Anterior cingulate cortex (tissue), 58 donors: ENCODE data around the gene IBA57.
"Not testable (repeated sequence)": the region's sequence is repeated elsewhere in the genome, so short reads cannot be mapped to it uniquely, and the experiment has no call there.

Source experiments
- DNase-seq, 58 donors: peaks; one replicate each; lab custom pipeline; 2025; lab: John Stamatoyannopoulos, UW

IBA57 gene

DNA sequence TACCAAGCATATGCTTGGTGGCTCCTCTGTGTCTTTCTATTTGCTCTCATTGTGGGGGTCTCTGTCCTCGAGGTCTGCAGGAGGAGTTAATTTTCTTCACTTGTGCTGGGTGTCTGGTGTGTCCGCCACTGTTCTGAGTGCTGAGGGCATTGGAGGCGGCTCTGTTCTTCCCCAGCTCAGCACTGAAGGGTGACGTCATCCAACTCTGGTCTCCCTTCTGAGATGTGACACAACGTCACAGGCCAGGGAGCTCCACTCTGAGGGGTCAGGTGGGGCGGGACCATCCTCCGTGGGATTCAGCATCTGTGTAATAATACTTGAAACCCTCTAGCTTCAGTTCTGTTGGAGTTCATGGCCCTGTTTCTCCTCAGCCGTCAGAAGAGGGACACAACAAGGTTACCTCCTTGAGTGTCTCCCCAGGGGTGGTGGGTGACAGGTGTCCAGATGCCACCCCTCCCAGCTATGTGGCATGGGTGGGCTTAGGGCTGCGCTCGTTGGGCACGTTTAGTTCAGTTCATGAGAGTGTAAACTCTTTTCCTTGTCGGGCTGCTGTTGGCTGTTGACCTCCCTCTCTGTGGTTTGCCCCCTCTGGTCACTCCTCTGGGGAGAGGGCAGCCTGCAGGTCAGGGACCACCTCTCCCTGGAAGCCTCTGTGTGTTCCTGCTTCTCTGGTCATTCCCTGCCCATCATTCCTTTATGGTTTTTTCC, 3.1 kb downstream of the IBA57 start:
- DNase-seq: no peak

DNA sequence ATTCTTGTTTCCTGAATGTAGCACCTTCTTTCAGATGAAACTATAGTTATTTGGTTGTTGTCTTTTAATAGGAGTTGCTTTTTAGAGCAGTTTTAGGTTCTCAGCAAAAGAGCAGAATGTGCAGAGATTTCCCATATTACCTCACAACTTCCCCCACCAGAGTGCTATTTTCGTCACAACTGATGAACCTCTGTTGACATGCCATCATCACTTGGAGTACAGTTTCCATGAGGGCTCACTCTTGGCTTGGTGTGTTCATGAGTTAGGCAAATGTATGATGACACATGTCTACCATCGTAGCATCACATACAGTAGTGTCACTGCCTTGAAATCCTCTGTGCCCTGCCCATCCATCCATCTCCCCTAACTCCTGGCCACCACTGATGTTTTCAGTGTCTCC, 3.7 kb downstream of the IBA57 start:
- no peak for DNase-seq

DNA sequence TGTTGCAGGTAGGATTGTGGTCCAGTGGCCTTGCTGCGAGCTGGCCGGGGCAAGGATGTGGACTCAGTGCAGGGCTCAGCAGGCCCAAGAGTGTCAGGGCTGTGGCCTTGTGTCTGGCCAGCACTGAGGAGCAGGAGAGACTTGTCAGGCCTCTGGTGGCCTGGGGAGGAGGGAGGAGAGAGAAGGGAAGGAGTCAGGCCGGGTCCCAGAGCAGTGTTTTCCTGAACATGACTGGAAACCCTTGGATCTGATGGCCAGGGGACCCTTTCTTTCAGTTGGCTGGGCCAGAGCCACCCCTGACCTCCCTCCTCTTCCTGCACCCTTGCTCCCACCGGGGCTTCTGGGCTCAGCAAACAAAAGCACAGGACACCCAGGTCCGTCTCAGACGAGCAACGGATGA, 5.1 kb downstream of the IBA57 start:
- DNase-seq: no peak

DNA sequence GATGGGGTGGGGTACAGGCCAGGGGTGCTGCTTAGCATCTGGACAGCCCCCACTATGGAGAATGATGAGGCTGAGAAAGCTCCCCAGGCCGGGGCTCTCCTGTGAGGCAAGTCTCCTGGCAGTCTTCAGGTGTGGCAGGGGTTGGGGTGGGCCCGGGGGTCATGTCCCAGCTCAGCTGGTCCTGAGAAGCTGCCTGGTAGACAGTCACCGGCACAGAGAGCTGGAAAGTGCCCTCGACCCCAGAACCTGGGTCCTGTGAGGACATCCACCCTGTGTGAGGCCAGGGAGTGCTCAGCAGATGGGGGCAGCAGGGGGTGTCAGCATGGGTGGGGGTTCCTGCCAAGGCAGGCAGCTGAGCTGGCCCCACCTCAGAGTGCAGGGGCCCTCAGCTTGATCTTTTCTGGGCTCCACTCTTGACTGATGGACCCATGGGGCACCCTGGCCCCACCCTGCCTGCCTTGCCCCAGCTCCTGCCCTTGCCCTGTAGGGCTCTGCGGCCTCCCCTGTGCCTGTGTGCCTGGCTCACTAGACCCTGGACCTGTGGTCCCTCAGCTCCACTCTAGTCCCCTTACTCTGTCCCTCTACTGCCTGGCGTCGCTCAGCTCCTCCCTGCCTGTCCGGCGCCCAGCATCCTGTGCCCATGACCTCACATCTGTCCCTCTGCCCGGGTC, 5.8 kb downstream of the IBA57 start:
- no peak for DNase-seq

DNA sequence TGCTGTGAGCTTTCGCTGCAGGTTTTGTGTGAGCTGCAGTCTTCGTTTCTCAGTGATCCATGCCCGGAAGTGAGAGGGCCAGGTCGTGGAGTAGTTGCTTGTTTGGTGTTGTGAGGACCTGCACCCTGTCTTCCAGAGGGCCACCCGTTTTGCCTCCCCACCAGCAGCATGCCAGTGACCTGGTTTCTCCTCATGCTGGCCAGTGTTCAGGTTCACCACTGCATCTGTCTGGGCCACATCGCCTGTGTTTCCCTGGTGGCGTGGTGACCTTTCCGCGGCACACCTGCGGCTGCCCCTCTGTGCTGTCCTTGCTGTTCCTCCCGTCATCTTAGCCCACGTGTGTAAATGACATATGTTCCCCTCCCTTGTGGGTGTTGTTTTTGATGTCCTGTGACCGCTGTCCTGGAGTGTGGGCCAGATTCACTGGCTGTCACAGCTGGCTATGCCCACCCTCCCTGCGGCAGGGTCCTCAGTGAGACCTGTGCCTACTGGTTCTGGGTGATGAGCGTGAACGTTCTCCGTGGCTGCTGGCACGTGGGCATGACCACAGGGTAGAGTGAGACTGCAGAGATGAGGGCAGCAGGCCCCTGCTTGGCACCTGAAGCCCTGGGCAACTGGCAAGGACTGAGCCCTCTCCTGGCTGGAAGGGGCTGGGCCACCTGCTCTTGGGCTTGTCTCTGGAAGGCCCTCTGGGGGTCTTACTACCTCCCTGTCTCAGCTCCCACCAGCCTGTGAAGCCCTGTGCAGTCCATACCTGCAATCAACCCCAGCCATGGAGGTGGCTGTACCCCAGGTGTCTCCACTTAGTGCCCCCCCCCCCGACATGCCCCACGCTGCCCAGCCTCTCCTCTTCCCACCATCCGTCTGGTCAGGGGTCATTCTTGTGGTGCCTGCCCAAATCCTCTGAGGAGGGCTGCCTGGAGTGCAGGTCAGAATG, 7.3 kb downstream of the IBA57 start:
- DNase-seq: no peak

DNA sequence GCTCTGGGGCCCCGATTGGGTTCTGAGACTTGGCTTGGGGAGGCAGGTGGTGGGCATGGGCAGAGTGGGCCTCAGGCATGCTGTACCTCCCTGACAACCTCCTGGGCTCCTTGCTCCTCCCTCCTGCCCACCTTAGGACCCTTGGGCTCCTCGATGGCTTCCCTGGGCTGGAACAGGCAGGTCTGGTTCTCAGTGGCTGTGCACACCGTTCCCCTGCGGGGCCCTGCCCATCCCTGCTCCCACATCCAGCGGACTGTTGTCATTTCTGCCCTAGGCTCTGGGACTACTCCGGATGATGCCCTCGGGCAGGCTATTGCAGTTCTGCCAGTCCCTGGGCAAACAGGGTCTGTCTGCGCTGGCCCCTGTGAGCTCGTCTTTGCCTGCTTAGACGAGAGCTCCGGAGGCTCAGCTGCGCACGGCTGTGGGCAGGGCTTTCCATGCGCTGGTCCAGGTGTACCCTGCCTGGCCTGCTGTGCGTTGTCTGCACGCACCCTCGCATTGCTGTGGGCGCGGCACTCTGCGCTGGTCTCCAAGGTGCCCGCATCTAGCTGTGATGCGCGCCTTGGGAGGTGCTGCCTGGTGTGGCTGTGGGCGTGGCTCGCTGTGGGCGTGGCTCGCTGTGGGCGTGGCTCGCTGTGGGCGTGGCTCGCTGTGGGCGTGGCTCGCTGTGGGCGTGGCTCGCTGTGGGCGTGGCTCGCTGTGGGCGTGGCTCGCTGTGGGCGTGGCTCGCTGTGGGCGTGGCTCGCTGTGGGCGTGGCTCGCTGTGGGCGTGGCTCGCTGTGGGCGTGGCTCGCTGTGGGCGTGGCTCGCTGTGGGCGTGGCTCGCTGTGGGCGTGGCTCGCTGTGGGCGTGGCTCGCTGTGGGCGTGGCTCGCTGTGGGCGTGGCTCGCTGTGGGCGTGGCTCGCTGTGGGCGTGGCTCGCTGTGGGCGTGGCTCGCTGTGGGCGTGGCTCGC, 8.2 kb downstream of the IBA57 start:
- not testable (repeated sequence) for DNase-seq

DNA sequence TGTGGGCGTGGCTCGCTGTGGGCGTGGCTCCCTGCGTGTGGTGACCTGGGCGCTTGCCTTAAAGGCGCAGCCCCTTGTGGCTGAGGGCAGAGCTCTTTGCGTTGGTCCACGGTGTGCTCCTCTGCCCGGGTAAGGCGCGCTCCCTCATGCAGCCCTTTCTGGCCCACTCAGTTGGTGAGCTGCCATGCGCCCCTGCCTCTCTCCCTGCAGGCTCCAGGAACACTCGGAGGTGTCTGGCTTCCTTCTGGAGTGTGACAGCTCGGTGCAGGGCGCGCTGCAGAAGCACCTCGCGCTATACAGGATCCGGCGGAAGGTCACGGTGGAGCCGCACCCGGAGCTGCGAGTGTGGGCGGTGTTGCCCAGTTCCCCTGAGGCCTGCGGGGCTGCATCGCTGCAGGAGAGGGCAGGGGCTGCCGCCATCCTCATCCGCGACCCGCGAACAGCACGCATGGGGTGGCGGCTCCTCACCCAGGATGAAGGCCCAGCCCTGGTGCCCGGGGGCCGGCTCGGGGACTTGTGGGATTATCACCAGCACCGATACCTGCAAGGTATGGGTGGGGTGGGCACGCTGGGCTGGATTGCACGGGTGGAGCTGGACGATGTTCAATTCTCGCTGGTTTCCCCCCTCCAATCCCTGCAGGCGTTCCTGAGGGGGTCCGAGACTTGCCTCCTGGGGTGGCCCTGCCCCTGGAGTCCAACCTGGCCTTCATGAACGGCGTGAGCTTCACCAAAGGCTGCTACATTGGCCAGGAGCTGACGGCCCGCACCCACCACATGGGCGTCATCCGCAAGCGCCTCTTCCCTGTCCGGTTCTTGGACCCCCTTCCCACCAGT, 9.1 kb downstream of the IBA57 start:
- DNase-seq: no peak

DNA sequence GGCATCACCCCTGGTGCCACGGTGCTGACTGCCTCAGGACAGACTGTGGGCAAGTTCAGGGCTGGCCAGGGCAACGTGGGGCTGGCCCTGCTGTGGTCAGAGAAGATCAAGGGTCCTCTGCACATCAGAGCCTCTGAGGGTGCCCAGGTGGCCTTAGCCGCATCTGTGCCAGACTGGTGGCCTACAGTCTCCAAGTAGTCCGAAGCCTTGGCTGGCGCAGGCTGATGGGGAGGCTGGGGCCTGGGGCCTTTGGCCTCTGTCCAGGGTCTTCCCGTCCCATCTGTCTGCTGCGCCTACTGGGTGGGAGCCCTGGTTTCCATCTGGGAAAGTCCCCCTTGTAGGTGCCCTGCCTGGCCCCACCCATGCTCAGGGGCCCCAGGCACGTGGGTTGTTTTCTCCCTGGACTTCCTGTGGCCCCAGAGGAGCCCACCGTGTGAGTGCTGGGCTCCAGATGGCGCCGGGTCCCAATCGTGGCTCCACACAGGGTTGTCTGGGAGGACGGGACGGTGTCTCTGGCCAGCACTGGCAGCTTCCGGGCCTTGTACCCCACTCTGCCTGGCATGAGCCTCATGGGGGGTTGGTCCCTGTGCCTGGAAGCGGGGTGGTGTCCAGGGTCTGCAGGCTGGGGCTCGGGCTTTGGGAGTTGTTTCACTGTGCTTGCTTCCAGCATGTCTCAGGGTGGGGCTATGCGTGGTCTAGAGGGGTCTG, 9.9 kb downstream of the IBA57 start:
- DNase-seq: no peak

DNA sequence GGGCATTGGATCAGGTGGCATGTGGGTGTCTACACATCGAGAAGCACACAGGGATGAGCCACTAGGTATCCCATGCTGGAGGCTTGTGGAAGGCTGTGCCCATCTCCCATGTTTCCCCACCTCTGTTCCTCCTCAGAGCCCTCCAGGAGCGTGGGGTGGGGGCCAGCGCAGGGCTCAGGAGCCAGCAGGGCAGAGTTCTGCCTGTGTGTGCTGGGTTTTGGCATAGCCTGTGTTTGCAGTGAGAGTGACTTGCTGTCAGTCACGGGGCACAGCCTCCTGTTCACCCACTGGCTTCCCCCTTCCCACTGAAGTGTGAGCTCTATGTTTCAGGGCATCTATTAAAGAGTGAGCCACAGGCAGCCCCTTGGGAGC, 10.4 kb downstream of the IBA57 start:
- DNase-seq: no peak

DNA sequence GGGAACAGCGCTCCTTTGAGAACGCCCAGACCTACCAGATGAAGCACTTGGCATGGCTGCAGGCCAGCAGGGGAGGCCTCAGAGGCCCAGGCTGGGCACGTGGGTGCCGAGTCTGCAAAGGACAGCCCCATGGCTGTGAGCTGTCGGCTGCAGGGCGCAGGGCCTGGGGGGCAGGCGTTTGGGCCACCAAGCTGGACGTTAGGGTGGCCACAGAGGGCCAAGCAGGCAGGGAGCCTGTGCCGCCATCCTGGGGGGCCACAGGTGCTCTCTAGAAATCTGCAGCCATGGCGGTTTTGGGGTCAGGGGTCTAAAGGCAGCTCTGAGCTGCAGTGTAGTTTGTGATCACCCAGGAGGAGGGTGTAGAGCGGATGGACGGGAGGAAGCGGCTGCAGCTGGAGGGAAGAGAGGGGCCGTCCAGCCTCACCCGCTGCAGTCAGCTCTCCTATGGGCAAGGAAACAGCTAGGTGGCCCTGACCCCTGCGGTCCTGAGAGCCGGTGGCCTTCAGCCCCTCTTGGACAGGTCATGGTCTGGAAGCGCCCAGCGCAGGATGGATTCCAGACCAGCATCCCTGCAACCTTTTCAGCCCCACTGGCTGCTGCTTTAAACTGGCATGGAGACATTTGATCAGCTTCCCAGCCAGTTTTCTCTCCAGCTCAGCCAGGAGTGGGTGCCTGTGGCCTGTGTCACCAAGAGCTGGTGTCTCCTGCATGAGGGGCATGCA, 11.0 kb downstream of the IBA57 start:
- DNase-seq: peak in 3 of 58 donors; percentile 16 to 46 (median 18)

DNA sequence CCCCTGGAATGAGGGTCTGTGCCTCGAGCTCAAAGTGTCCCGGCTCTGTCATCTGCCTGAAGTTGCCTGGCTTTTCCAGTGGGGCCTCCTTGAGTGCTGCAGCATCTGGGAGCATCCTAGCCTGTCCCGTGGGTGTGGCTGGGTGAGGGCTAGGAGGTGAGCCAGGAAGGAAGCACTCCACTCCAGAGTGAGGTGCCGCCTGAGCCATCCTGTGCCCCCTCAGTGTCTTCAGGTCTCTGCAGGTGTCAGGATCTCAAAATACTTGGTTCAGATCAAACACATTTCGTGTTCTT, 11.5 kb downstream of the IBA57 start:
- no peak for DNase-seq

DNA sequence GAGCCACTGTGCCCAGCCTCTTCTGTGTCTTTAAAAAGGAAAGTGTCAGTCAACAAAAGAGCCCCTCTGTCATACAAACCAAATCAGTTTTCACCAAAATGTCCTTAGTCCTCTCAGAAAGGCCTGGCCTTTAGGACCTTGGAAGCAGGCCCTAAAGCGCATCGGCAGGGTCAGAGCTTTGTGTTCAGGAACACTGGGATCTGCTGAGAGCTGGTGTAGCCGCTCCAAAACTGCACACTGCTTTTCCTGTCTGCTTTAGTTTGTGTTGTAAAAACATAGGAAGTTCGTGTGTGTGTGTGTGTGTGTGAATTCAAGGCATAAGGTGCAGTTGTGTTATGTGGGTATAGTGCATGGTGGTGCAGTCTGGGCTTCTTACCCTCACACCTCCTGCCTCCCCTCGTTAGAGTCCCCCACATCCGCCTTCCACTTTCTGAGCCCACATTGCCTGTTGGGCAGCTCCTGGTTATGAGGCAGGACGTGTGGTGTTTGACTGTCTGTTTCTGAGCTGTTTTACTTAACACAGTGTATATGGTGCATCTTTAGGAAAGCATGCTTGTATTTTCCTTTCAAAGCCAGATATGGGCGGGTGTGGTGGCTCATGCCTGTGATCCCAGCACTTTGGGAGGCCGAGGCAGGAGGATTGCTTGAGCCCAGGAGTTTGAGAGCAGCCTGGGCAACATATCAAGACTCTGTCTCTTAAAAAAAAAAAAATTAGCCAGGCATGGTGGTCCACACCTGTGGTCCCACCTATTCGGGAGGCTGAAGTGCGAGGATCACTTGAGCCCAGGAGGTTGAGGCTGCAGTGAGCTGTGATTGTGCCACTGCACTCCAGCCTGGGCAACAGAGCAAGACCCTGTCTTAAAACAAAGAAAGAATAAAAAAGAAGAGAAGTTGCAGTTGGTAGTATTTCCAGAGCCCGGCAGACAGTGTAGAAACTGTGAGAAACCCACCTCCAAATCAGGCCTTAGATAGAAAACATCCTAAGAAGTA, 12.4 kb downstream of the IBA57 start:
- DNase-seq: no peak

DNA sequence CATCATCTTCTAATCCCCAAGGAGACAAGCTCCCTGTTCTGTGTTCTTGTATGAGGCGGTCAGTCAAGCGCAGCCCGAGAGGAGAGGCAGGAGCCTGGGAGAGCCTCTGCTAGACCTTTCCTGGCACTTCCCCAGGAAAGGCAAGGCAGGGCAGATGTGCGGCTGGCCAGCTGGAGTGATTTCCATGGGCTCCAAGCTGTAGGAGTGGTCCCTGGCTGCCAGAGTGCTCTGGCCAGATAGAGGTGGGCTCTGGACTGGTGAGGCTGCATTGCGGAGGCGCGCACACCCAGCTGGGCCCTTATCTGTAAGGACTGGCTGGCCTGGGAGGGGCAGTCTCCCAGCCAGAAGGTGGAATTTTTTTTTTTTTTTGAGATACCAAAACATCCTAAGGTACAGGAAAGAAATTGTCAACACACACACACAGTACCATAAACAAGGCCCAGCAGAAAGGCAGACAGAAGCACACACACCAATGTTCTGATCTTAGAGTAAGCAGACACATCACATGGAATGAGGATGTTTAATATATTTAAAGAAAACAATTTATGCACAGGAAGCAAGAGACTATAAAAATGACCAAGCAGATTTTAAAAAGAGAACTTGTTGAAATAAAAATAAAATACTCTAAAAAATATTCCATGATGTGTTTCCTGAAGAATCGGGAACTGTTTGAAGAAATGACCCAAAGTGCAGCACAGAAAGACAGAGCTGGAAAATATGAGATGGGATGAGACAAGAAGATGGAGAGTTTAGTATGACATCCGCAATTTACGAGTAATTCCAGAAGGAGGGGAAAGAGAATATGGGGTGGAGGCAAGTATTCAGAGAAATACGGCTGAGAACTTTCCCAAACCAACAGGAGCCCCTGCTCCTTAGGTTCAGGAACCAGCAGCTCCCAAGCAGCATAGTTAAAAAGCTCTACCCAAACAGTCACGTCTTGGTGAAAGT, 13.4 kb downstream of the IBA57 start:
- DNase-seq: no peak

DNA sequence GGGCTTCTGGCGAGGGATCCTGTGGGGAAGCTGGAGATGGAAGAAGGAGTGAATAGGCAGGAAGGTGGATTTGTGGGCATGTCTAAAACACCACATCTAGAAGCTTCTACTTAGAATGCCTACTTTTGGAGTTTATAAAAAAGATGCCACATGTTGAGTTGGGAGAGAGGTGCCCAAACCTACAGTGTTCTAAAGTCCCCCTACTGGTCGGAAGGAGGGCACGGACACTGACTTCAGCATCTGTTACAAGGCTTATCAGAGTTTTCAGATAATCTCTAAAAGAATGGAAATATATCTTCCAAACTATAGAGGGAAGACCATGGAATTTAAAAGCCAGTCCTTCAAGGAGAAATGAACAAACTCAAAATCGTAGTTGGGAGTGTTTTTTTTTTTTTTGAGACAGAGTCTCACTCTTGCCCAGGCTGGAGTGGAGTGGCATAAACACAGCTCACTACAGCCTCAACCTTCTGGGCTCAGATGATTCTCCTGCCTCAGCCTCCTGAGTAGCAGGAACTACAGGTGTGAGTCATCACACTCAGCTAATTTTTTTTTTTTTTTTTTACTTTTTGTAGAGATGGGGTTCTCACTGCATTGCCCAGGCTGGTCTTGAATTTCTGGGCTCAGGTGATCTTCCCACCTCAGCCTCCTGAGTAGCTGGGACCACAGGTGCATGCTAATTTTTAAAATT, 14.8 kb downstream of the IBA57 start:
- DNase-seq: no peak

DNA sequence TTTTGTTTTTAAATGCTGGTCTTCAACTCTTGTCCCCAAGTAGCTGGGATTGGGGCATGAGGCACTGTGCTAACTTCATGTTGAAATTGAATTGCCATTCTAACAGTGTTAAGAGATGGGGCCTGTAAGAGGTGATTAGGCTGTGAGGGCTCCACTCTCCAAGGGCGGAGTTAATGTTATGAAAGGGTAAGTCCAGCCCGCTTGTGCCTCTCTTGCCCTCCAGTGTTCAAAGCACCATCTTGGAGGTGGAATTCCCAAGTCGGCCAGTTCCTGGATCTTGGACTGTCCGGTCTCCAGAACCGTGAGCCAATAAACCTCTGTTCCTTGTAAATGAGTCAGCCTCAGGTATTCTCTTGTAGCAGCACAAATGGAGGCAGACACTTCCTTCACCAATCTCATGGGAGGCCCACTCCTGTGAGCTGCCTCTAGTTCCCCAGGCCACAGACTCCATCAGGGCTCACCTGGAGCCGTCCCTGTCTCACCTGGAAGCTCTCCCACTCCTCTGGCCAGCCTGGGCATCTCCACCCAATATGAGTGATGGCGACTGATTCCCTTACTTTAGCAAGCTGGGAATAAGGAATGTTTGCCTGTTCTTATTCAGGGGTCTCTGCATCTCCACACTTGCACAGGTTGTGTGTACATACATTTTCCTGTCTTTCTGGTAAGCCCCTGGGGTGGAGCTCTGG, 15.5 kb downstream of the IBA57 start:
- no peak for DNase-seq
